H1 (cell line): Measurements from ENCODE around the gene CFHR4. TPM values are rescaled to one million over a fixed set of nuclear protein-coding genes. Genes with fewer than 3 reads are reported as not detected.

ENCODE experiments used
- POLR2A ChIP-seq, 2 experiments: IDR thresholded peaks; 1 replicate in 1 of 2; 2 replicates in 1 of 2; pipeline ENCODE4 v1.6.1; 2011; ENCODE audit warnings: low read depth in 2 of 2, low read length in 2 of 2, mild to moderate bottlenecking in 2 of 2; ENCODE audit errors: control extremely low read depth in 1 of 2
- SIRT6 ChIP-seq: IDR thresholded peaks from one replicate; pipeline ENCODE4 v1.7.1; 2012; ENCODE audit warnings: low read length, inconsistent platforms
- polyA plus RNA-seq, 7 experiments: library from polyadenylated mRNA; depleted of rRNA in 3 of 7; stranded (reverse) in 5 of 7; unstranded in 2 of 7; fragments of >200 nt in 5 of 7; fragments of 200-250 nt in 2 of 7; gene quantifications; 1 replicate in 5 of 7; 2 replicates in 1 of 7; 4 replicates in 1 of 7; pipeline versions ENCODE4 v1.2.1 to v1.2.3, GENCODE V29; 2011 to 2013; ENCODE audit warnings: missing spikeins in 2 of 7, mixed read lengths in 2 of 7
- total RNA-seq: library from RNA; stranded (reverse); fragmentation: NEBNext Ultra II Directional; extraction: Animal tissue kit (Norgen Biotek cat#: 25700); gene quantifications from 2 replicates; pipeline ENCODE4 v1.2.1, GENCODE V29; 2021
- TF ChIP-seq, protein P1 (sequence below): fragments of 300-600 bp; sonication (generic); IDR thresholded peaks from 2 replicates; pipeline ENCODE4 v1.7.1; 2012; ENCODE audit warnings: low read length, moderate library complexity, mild to moderate bottlenecking, inconsistent platforms; ENCODE audit not compliant: insufficient replicate concordance

CFHR4 gene
- total and polyA plus RNA-seq, 2 of the 8 experiments (the other 6 are each of a cell fraction or from before 2014, with no cell fraction given), result not detected

DNA sequence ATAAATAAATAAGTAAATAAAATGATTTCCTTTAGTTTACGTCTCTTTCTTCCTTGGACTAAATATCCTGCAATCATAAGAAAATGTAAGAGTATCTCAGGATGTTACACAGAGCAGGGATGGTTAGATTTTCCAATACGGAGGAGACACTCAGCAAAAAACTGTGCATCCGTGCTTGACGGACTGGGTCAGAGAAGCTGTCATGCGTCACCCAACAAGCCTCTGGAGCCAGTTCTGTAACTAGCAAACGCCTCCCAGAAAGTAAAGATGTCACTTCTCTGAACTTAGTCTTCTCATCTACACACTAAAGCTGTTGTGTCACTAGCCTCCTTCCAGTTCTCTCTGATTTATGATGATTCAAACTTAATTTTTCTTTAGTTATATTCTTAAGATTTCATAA lies 3.4 kb downstream of the CFHR4 start (continued):
- TF ChIP-seq, protein P1, sequence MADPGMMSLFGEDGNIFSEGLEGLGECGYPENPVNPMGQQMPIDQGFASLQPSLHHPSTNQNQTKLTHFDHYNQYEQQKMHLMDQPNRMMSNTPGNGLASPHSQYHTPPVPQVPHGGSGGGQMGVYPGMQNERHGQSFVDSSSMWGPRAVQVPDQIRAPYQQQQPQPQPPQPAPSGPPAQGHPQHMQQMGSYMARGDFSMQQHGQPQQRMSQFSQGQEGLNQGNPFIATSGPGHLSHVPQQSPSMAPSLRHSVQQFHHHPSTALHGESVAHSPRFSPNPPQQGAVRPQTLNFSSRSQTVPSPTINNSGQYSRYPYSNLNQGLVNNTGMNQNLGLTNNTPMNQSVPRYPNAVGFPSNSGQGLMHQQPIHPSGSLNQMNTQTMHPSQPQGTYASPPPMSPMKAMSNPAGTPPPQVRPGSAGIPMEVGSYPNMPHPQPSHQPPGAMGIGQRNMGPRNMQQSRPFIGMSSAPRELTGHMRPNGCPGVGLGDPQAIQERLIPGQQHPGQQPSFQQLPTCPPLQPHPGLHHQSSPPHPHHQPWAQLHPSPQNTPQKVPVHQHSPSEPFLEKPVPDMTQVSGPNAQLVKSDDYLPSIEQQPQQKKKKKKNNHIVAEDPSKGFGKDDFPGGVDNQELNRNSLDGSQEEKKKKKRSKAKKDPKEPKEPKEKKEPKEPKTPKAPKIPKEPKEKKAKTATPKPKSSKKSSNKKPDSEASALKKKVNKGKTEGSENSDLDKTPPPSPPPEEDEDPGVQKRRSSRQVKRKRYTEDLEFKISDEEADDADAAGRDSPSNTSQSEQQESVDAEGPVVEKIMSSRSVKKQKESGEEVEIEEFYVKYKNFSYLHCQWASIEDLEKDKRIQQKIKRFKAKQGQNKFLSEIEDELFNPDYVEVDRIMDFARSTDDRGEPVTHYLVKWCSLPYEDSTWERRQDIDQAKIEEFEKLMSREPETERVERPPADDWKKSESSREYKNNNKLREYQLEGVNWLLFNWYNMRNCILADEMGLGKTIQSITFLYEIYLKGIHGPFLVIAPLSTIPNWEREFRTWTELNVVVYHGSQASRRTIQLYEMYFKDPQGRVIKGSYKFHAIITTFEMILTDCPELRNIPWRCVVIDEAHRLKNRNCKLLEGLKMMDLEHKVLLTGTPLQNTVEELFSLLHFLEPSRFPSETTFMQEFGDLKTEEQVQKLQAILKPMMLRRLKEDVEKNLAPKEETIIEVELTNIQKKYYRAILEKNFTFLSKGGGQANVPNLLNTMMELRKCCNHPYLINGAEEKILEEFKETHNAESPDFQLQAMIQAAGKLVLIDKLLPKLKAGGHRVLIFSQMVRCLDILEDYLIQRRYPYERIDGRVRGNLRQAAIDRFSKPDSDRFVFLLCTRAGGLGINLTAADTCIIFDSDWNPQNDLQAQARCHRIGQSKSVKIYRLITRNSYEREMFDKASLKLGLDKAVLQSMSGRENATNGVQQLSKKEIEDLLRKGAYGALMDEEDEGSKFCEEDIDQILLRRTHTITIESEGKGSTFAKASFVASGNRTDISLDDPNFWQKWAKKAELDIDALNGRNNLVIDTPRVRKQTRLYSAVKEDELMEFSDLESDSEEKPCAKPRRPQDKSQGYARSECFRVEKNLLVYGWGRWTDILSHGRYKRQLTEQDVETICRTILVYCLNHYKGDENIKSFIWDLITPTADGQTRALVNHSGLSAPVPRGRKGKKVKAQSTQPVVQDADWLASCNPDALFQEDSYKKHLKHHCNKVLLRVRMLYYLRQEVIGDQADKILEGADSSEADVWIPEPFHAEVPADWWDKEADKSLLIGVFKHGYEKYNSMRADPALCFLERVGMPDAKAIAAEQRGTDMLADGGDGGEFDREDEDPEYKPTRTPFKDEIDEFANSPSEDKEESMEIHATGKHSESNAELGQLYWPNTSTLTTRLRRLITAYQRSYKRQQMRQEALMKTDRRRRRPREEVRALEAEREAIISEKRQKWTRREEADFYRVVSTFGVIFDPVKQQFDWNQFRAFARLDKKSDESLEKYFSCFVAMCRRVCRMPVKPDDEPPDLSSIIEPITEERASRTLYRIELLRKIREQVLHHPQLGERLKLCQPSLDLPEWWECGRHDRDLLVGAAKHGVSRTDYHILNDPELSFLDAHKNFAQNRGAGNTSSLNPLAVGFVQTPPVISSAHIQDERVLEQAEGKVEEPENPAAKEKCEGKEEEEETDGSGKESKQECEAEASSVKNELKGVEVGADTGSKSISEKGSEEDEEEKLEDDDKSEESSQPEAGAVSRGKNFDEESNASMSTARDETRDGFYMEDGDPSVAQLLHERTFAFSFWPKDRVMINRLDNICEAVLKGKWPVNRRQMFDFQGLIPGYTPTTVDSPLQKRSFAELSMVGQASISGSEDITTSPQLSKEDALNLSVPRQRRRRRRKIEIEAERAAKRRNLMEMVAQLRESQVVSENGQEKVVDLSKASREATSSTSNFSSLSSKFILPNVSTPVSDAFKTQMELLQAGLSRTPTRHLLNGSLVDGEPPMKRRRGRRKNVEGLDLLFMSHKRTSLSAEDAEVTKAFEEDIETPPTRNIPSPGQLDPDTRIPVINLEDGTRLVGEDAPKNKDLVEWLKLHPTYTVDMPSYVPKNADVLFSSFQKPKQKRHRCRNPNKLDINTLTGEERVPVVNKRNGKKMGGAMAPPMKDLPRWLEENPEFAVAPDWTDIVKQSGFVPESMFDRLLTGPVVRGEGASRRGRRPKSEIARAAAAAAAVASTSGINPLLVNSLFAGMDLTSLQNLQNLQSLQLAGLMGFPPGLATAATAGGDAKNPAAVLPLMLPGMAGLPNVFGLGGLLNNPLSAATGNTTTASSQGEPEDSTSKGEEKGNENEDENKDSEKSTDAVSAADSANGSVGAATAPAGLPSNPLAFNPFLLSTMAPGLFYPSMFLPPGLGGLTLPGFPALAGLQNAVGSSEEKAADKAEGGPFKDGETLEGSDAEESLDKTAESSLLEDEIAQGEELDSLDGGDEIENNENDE, result no peak
- TF ChIP-seq POLR2A (IDR thresholded peaks at IDR 0.05; ENCODE audit: control extremely low read depth in 1 of 2, low read depth in 2 of 2, low read length in 2 of 2) (no peak), SIRT6 (no peak)
